Endothelial cell of umbilical vein (primary cell): ENCODE results near the gene FSIP1. TPM values are rescaled to one million over a fixed set of nuclear protein-coding genes. Genes with fewer than 3 reads are reported as not detected.

Experiments
- BruUV-seq: library from RNA; stranded (reverse); fragments of 400-500 nt; replicated peaks from 2 replicates; lab custom pipeline; 2021; lab: Mats Ljungman, UMichigan
- CTCF ChIA-PET: fragments of 300-600, 350-600 bp; sonication (Branson Sonifier 250); formaldehyde crosslinking; loops from one replicate; lab custom pipeline; 2021; ENCODE audit warnings: antibody characterized with exemption, inconsistent platforms; lab: Charles Lee
- POLR2A ChIA-PET: fragments of 300-600, 350-600 bp; sonication (Branson Sonifier 250); formaldehyde crosslinking; loops from one replicate; lab custom pipeline; 2021; ENCODE audit warnings: antibody characterized with exemption, inconsistent platforms; lab: Charles Lee
- DNase-seq: peaks from one replicate; pipeline ENCODE4 v3.0.0-alpha.2; 2011; ENCODE audit warnings: low read depth, low spot score
- FAIRE-seq: peaks from 2 replicates; lab custom pipeline; 2011; peaks lifted over from hg19 to GRCh38; lab: Jason Lieb, UNC
- H2AFZ ChIP-seq: 2 replicates; pipeline ENCODE4 v1.6.0; 2012; ENCODE audit warnings: low read depth, low read length, control low read depth, inconsistent platforms
- H3K27ac ChIP-seq: 2 replicates; pipeline ENCODE4 v1.5.1; 2011; ENCODE audit warnings: low read depth, mild to moderate bottlenecking, control low read depth, low read length, moderate library complexity; ENCODE audit not compliant: insufficient read depth
- H3K27me3 ChIP-seq, 2 experiments: 2 replicates each; pipeline versions ENCODE4 v1.6.0 to v1.6.1; 2011; ENCODE audit warnings: low read length in 2 of 2, mixed read lengths in 1 of 2; ENCODE audit not compliant: control insufficient read depth in 2 of 2, insufficient read depth in 2 of 2
- H3K36me3 ChIP-seq, 2 experiments: 2 replicates in 1 of 2; 3 replicates in 1 of 2; pipeline ENCODE4 v1.5.1; 2011; ENCODE audit warnings: low read length in 2 of 2, mild to moderate bottlenecking in 1 of 2, moderate library complexity in 1 of 2; ENCODE audit not compliant: control insufficient read depth in 2 of 2, insufficient read depth in 2 of 2; ENCODE audit errors: extremely low read depth in 1 of 2
- H3K4me1 ChIP-seq: 3 replicates; pipeline ENCODE4 v1.5.1; 2011; ENCODE audit warnings: mild to moderate bottlenecking, low read length; ENCODE audit not compliant: control insufficient read depth, insufficient read depth; ENCODE audit errors: extremely low read depth
- H3K4me2 ChIP-seq: 2 replicates; pipeline ENCODE4 v1.6.1; 2011; ENCODE audit warnings: low read length, control low read depth, mixed read lengths; ENCODE audit not compliant: insufficient read depth
- H3K4me3 ChIP-seq, 3 experiments: fragments of 200-600 bp in 1 of 3; sonication (generic), shearing (Covaris generic) in 1 of 3; replicated peaks in 1 of 3; 2 replicates each; pipeline ENCODE4 v1.5.1; 2011 to 2016; ENCODE audit warnings: control low read depth in 3 of 3, low read length in 3 of 3, mild to moderate bottlenecking in 2 of 3, inconsistent platforms in 1 of 3, low read depth in 1 of 3, moderate library complexity in 1 of 3; ENCODE audit not compliant: insufficient read depth in 1 of 3
- H3K79me2 ChIP-seq: 2 replicates; pipeline ENCODE4 v1.6.0; 2012; ENCODE audit warnings: low read length, inconsistent platforms; ENCODE audit not compliant: control insufficient read depth, insufficient read depth
- H3K9ac ChIP-seq: replicated peaks from 2 replicates; pipeline ENCODE3; 2011; ENCODE audit warnings: low read length, control low read depth; ENCODE audit not compliant: insufficient read depth; ENCODE audit errors: extremely low read depth
- H3K9me1 ChIP-seq: replicated peaks from 3 replicates; pipeline ENCODE4 v1.6.0; 2011; ENCODE audit warnings: mild to moderate bottlenecking, low read length; ENCODE audit not compliant: control insufficient read depth, insufficient read depth; ENCODE audit errors: extremely low read depth
- H3K9me3 ChIP-seq: replicated peaks from 2 replicates; pipeline ENCODE4 v1.5.1; 2012; ENCODE audit warnings: low read length, inconsistent platforms; ENCODE audit not compliant: control insufficient read depth, insufficient read depth
- H4K20me1 ChIP-seq: replicated peaks from 2 replicates; pipeline ENCODE3; 2011; ENCODE audit warnings: mild to moderate bottlenecking, low read length; ENCODE audit not compliant: control insufficient read depth, insufficient read depth; ENCODE audit errors: extremely low read depth
- CTCF ChIP-seq, 2 donors: IDR thresholded peaks; 1 replicate in 1 of 2; 2 replicates in 1 of 2; pipeline ENCODE4 v1.5.1; 2011; ENCODE audit warnings: low read length in 2 of 2, mild to moderate bottlenecking in 2 of 2, moderate library complexity in 2 of 2, control low read depth in 1 of 2, inconsistent platforms in 1 of 2, low read depth in 1 of 2; ENCODE audit not compliant: insufficient read depth in 1 of 2; ENCODE audit errors: extremely low read depth in 1 of 2
- EZH2 ChIP-seq: IDR thresholded peaks from 2 replicates; pipeline ENCODE4 v1.6.1; 2012; ENCODE audit warnings: borderline replicate concordance, low read depth, mild to moderate bottlenecking, moderate library complexity, low read length, inconsistent platforms; ENCODE audit not compliant: severe bottlenecking
- FOS ChIP-seq: IDR thresholded peaks from 2 replicates; pipeline ENCODE4 v1.6.1; 2011; ENCODE audit warnings: mild to moderate bottlenecking, low read length, moderate library complexity, borderline replicate concordance; ENCODE audit not compliant: insufficient read depth
- GATA2 ChIP-seq: IDR thresholded peaks from 2 replicates; pipeline ENCODE4 v1.7.0; 2011; ENCODE audit warnings: low read depth, mild to moderate bottlenecking, moderate library complexity, mixed read lengths, low read length; ENCODE audit not compliant: insufficient read length, insufficient read depth
- JUN ChIP-seq: IDR thresholded peaks from 2 replicates; pipeline ENCODE4 v1.6.1; 2011; ENCODE audit warnings: borderline replicate concordance, low read depth; ENCODE audit not compliant: insufficient read length, insufficient read depth
- MAX ChIP-seq: IDR thresholded peaks from 2 replicates; pipeline ENCODE4 v1.6.1; 2011; ENCODE audit not compliant: insufficient read depth, insufficient read length
- POLR2A ChIP-seq: IDR thresholded peaks from 2 replicates; pipeline ENCODE4 v1.6.1; 2012; ENCODE audit warnings: low read depth, mild to moderate bottlenecking, control low read depth, low read length
- dilution Hi-C: fragments of 300-500 bp; cut with MboI; formaldehyde crosslinking; loops from one replicate; pipeline ENCODE4 v1.15.0; 2019; ENCODE audit warnings: low sequenced_read_pairs; ENCODE audit not compliant: extremely low pct_ligation_motif_present
- intact Hi-C: fragments of 100-400 bp; cut with micrococcal nuclease; formaldehyde crosslinking; loops from one replicate; pipeline ENCODE4 v1.10.0; 2022
- polyA plus RNA-seq, 4 experiments: library from polyadenylated mRNA; depleted of rRNA in 3 of 4; stranded (reverse) in 3 of 4; unstranded in 1 of 4; fragments of >200 nt; gene quantifications; 2 replicates each; pipeline versions ENCODE4 v1.2.1 to v1.2.3, GENCODE V29; 2011 to 2012; ENCODE audit warnings: missing spikeins in 1 of 4
- total RNA-seq: library from RNA; stranded (reverse); gene quantifications from 2 replicates; pipeline ENCODE4 v1.2.3, GENCODE V29; 2021

Gene FSIP1
- total and polyA plus RNA-seq, 2 donors (not counting 3 experiments of a cell fraction or from before 2014, with no cell fraction given), result 0.23 to 1.1 TPM

DNA sequence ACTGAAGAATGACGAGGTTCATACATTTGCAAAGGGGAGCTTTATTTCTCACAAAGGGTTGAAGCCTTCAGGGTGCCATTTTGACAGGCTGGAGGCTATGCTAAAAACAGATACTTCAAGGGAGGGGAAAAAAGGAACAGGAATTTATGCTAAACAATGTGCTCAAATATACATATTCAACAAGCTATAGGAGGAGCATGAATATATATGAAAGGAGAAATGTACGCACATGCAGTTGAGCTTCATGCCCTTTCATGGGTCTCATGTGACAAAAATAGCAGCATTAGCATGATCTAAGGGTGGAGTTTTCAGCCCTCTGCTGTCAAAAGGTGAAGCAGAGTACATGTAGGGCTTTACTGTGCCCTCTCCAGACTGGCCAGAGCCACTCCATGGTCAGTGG lies 44.3 kb upstream of the FSIP1 start:
- no peaks in the 10 kb centered on the region for H3K36me3 ChIP-seq
- H4K20me1 ChIP-seq, result no peaks in the 10 kb centered on the region
- TF ChIP-seq CTCF (IDR thresholded peaks at IDR 0.05; ENCODE audit: extremely low read depth in 1 of 2, insufficient read depth in 1 of 2, low read depth in 1 of 2, low read length in 2 of 2), result no peak
- no peak for TF ChIP-seq JUN
- TF ChIP-seq POLR2A, result no peak
- TF ChIP-seq EZH2, result no peak
- H3K27me3 ChIP-seq, result no peaks in the 10 kb centered on the region
- DNase-seq, result no peak
- no TSS peak for BruUV-seq
- H2AFZ ChIP-seq, result no peak overlapping the region
- no peaks in the 10 kb centered on the region for H3K9me1 ChIP-seq
- peaks cover 13% of the 10 kb centered on the region for H3K79me2 ChIP-seq
- H3K4me2 ChIP-seq, result no peak overlapping the region
- H3K9me3 ChIP-seq, result no peaks in the 10 kb centered on the region
- H3K27ac ChIP-seq, result no peak overlapping the region
- FAIRE-seq, result no peak
- dilution Hi-C loops, result no loop called here
- intact Hi-C loops, result no loop called here
- H3K4me3 ChIP-seq, result no peak overlapping the region
- H3K4me1 ChIP-seq, result peaks cover 5% of the 10 kb centered on the region
- CTCF ChIA-PET, result interaction anchor here (0.7 to 1.1 kb wide), 2 partner anchors 8 to 9 kb away, joined by 3 to 4 read pairs; no protein-coding TSS in a partner anchor
- no peak overlapping the region for H3K9ac ChIP-seq
- POLR2A ChIA-PET, result no interaction called here

DNA sequence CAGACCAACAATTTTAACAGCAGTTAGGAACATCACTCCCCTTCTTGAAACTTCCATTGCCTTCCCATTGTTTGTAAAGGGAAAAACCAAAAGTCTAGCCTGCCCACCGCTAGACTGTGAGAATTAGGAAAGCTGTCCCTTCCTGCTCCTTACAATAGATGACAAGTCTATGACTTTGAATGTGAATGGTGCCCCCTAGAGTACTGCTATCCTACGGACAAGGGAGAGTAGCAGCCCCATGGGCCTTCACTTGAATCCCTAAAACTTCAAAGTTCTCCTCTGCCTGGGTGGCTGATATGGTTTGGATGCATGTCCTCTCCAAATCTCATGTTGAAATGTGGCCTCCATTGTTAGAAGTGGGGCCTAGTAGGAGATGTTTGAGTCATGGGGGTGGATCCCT lies 41.0 kb upstream of the FSIP1 start:
- H3K27me3 ChIP-seq, result no peaks in the 10 kb centered on the region
- DNase-seq (no peak), FAIRE-seq (no peak)
- CTCF ChIA-PET, result no interaction called here
- no peaks in the 10 kb centered on the region for H3K9me1 ChIP-seq
- no peak overlapping the region for H3K27ac ChIP-seq
- H3K79me2 ChIP-seq, result peaks cover 6% of the 10 kb centered on the region
- no TSS peak for BruUV-seq
- H3K4me1 ChIP-seq, result peaks cover under 1% of the 10 kb centered on the region
- dilution Hi-C loops, result no loop called here
- H3K4me3 ChIP-seq, result no peak overlapping the region
- H3K9me3 ChIP-seq, result no peaks in the 10 kb centered on the region
- no peaks in the 10 kb centered on the region for H3K36me3 ChIP-seq
- intact Hi-C loops, result no loop called here
- TF ChIP-seq GATA2 (no peak), FOS (no peak), EZH2 (no peak), MAX (no peak)
- H4K20me1 ChIP-seq, result no peaks in the 10 kb centered on the region
- no peak overlapping the region for H3K9ac ChIP-seq
- H2AFZ ChIP-seq, result no peak overlapping the region
- POLR2A ChIA-PET, result no interaction called here
- no peak overlapping the region for H3K4me2 ChIP-seq
